Activated T-cell treated with anti-CD3 and anti-CD28 coated beads, Interleukin-2, amount 50 U/mL, for 24 hours (primary cell): ENCODE measurements around the gene PLEKHN1.
"Not testable (repeated sequence)": the region's sequence is repeated elsewhere in the genome, so short reads cannot be mapped to it uniquely, and the experiment has no call there.

ENCODE experiments used
- DNase-seq: peaks from one replicate; pipeline ENCODE4 v3.0.0-alpha.2; 2020
- H3K27ac Mint-ChIP-seq: 2 replicates; pipeline ENCODE4 v1.8.0; 2020; ENCODE audit warnings: mild to moderate bottlenecking, mixed read lengths
- H3K27me3 Mint-ChIP-seq: 2 replicates; pipeline ENCODE4 v1.8.0; 2020; ENCODE audit warnings: mixed read lengths
- H3K36me3 Mint-ChIP-seq: 2 replicates; pipeline ENCODE4 v1.8.0; 2020; ENCODE audit warnings: low read depth, mixed read lengths
- H3K4me1 Mint-ChIP-seq: 2 replicates; pipeline ENCODE4 v1.8.0; 2020; ENCODE audit warnings: low read depth, mixed read lengths
- H3K4me3 Mint-ChIP-seq: 2 replicates; pipeline ENCODE4 v1.8.0; 2020; ENCODE audit warnings: mild to moderate bottlenecking, moderate library complexity, mixed read lengths
- H3K9me3 Mint-ChIP-seq: 2 replicates; pipeline ENCODE4 v1.8.0; 2020; ENCODE audit warnings: mixed read lengths

The PLEKHN1 gene

DNA sequence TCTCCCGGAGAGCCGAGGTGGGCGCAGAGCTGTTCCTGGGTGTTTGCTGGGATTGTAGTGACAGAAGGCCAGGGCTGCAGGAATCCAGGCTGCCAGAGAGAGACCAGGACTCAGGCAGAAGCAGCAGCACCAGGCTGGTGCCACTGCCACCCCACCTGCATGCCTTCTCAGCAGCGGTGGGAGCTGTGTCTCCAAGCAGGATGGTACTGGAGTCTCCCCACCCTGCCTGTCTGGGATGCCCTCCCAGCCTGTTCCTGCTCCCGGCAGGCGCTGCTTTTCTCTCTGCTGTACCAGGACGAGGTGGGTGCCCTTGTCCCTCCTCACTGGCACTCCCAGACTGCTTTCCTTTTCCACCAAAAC is 38.1 kb downstream of the PLEKHN1 start:
- Mint-ChIP-seq H3K27me3 (peaks cover 58% of the 10 kb centered on the region), H3K4me3 (no peak overlapping the region), H3K9me3 (no peaks in the 10 kb centered on the region), H3K36me3 (no peaks in the 10 kb centered on the region), H3K4me1 (peaks cover 16% of the 10 kb centered on the region), H3K27ac (no peak overlapping the region)
- DNase-seq, result no peak

DNA sequence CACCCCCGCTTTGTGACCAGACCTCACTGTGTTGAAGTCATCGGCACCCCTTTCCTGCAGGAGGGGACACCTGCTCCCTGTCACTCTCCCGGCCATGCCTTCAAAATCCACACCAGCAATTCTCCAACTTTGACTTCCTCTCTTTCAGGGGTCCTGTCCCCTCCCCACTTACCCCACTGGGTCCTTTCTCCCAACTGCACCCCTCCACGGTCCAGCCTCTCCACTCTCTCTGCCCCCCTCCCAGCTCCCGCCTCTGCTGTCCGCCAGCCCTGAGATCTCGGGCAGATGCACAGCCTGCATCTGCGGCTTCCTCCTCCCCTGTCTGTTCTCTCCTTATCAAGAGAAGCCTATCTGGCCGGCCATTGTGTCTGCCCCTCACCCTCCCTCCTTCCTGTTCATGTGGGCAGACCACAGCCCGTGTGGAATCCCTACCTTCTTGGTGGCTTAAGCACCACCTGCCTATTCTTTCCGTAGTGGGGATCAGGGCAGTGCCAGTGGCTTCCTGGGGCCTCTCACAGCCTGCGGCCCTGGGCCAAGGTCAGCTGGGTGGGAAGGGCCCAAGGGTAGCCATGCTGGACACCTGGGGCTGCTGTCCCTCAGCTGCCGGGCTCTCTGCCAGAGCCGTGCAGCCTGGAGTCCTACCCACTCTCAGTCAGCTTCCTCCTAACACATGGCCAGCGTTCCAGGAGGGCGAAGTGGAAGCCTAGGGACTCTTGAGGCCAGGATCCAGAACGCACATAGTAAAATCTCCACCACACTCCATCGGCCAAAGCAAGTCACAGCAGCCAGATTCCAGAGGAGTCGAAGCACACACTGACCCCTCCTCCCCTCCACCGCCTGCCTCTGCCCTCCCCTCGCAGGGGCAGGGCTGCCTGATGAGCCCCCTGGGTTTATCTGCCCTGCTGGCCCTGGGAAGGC is 38.8 kb downstream of the PLEKHN1 start:
- no peak for DNase-seq
- no peak overlapping the region for H3K4me3 Mint-ChIP-seq

DNA sequence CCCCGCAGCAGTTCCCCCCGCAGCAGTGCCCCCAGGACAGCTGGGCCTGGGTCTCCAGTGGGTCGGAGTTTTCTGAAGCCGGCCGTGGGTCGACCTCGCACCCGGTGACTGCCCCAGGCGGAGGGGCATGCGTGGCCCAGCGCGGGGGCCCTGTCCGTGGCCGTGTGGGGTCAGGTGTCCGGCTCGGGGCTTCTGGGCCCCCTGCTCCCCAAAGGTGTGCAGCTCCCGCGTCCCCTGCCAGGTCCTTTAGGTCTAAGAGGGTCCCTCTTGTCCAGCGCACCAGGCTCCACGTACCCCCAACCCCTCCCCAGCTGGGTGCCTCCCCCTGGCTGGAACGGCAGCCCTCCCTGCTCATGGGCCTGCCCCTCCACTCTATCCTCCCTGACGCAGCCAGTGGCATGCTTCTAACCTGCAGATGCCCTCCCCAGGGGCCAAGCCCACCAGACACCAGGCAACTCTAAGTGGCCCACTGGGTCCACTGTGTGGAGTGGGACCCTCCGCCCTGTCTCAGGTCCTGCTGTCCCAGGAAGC is 39.6 kb downstream of the PLEKHN1 start:
- H3K36me3 Mint-ChIP-seq, result no peaks in the 10 kb centered on the region
- H3K4me1 Mint-ChIP-seq, result peaks cover 14% of the 10 kb centered on the region
- no peak overlapping the region for H3K27ac Mint-ChIP-seq
- no peak overlapping the region for H3K4me3 Mint-ChIP-seq
- DNase-seq, result no peak
- H3K9me3 Mint-ChIP-seq, result no peaks in the 10 kb centered on the region
- H3K27me3 Mint-ChIP-seq, result peaks cover 54% of the 10 kb centered on the region

More for the DNA sequence above, 38.8 kb downstream of the PLEKHN1 start:
- Mint-ChIP-seq H3K27ac (no peak overlapping the region), H3K9me3 (no peaks in the 10 kb centered on the region), H3K36me3 (no peaks in the 10 kb centered on the region), H3K27me3 (peaks cover 58% of the 10 kb centered on the region), H3K4me1 (peaks cover 16% of the 10 kb centered on the region)

DNA sequence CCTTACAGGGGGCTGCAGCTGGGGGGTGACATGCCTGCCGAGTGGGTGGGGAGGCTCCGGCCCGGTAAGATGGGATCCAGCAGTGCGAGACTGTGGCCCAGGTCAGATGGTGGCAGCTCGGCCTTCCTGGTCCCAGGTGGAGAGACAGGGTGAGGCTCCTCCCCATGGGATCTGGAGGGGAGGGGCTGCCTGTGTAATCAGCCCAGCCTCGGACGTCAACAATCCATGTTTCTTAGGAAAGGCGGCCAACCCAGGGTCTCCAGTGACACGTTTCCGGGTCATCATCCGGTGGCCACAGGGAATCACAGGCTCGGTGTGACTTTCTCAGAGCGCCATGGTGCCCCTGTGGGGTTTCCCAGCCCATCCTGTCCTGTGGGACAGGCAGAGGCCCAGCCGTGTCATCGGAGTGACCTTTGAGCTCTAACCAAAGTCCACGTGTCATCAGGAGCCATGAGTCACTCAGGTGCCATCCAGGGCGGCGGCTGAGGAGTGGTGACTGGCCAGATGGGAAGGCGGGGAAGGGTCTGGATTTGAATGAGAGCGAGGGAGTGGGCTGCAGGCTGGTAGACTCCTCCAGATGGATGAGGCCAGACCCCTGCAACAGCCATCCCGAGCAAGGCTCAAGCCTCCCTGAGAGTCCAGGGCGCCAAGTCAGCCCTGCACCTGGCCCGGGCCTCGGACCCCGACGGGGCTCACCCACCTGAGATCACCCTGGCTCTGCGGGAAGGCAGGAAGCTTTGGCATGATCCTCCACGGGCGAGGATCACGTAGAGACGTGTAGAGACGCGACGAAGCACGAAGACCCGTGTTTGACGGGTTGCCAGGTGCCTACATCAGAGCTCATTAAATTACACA is 40.2 kb downstream of the PLEKHN1 start:
- Mint-ChIP-seq H3K4me1 (peaks cover 11% of the 10 kb centered on the region), H3K9me3 (no peaks in the 10 kb centered on the region), H3K27me3 (peaks cover 49% of the 10 kb centered on the region), H3K4me3 (no peak overlapping the region), H3K27ac (no peak overlapping the region), H3K36me3 (no peaks in the 10 kb centered on the region)
- no peak for DNase-seq

DNA sequence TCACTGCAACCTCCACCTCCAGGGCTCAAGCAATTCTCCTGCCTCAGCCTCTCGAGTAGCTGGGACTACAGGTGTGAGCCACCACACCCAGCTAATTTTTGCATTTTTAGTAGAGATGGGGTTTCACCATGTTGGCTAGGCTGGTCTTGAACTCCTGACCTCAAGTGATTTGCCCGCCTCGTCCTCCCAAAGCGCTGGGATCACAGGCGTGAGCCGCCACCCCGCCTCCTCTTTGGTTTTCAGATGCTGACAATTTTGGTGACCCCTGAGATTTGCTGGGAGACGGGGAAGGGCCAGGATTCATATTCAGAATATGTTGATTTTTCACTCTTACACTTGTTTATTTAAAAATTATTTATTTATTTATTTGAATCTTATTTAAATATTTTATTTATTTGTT is 43.8 kb downstream of the PLEKHN1 start:
- not testable (repeated sequence) for H3K9me3 Mint-ChIP-seq, H3K27ac Mint-ChIP-seq, H3K36me3 Mint-ChIP-seq, H3K4me3 Mint-ChIP-seq, DNase-seq
- Mint-ChIP-seq H3K4me1 (peaks cover 30% of the 10 kb centered on the region), H3K27me3 (peaks cover 22% of the 10 kb centered on the region)

DNA sequence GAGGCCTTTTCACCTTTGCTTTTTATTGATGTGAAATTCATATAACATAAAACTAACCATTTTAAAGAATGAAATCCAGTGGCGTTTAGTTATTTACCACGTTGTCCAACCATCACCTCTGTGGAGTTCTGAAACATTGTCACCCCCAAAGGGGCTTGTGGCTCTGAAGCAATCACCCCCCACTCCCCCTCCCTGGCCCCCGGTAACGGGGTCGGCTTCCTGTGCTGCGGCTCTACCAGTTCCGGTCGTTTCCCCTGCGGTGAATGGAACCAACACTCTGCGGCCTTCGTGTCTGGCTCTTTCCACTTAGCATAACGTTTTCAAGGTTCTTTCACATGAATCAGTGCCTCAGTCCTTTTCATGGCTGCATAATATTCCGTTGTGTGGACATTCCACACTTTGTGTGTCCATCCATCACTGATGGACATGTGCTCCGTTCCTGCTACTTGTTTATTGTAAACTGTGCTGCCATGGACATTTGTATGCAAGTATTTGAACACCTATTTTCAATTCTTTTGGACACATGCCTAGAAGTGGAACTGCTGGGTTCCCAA is 45.2 kb downstream of the PLEKHN1 start:
- H3K36me3 Mint-ChIP-seq, result peaks cover 5% of the 10 kb centered on the region
- DNase-seq, result no peak
- peaks cover 12% of the 10 kb centered on the region for H3K27me3 Mint-ChIP-seq
- H3K9me3 Mint-ChIP-seq, result no peaks in the 10 kb centered on the region
- H3K27ac Mint-ChIP-seq, result no peak overlapping the region
- peaks cover 28% of the 10 kb centered on the region for H3K4me1 Mint-ChIP-seq
- no peak overlapping the region for H3K4me3 Mint-ChIP-seq

DNA sequence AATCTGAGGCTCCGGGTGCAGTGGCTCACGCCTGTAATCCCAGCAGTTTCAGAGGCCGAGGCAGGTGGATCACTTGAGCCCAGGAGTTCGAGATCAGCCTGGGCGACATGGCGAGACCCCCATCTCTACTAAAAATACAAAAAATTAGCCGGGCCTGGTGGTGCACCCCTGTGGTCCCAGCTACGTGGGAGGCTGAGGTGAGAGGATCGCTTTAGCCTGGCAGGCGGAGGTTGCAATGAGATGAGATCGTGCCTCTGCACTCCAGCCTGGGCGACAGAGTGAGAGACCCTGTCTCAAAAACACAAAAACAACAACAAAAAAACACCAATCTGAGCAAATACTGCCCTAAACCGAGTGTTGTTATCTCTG is 46.4 kb downstream of the PLEKHN1 start:
- Mint-ChIP-seq H3K27ac (peak overlapping the region; percentile 95), H3K4me1 (peaks cover 33% of the 10 kb centered on the region), H3K4me3 (peak overlapping the region; percentile 89)
- H3K27me3 Mint-ChIP-seq, H3K36me3 Mint-ChIP-seq, DNase-seq, H3K9me3 Mint-ChIP-seq: not testable (repeated sequence)

DNA sequence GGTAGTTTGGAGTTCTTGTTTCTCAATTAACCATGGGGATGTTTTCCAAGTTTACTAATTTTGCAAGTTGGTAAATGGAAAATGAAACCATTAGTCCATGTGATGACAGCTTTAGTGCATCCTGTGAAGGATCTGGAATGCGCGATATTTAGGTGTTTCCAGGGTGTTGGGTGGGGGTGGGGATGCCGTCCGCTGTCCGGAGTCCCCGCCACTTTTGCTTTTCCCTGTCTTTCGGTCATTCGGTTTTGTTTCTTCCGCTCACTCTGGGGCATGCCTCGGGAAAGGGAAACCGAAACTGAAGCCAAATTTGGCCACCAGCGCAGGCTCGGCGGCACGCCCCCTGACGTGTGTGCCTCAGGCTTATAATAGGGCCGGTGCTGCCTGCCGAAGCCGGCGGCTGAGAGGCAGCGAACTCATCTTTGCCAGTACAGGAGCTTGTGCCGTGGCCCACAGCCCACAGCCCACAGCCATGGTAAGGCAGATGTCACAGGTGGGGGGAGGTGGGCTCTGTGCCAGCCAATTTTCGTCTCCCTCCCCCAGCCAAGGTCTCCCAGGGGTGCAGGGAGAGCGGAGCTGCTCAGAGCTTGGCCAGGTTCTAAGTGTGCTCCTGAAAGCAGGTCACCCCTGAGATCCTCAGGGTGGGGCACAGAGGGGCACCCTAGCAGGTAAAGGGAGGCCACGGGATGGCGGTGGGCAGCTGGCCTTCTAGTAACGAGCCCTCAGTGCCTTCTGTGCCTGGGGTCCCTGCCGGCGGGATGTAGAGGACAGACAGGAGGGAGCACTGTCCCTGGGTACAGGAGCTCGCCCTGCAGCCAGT is 47.0 kb downstream of the PLEKHN1 start, which contains the start of gene ISG15:
ISG15 (plus strand) TSS at position 393 of the 817 bp plus-strand sequence; CDS start at position 470, 77 bp downstream.
- H3K9me3 Mint-ChIP-seq, result no peaks in the 10 kb centered on the region
- H3K4me3 Mint-ChIP-seq, result peak within 1 kb of the TSS; percentile 89
- DNase-seq, result peak; percentile 87
- peaks cover 5% of the 10 kb centered on the region for H3K36me3 Mint-ChIP-seq
- H3K27me3 Mint-ChIP-seq, result peaks cover under 1% of the 10 kb centered on the region
- H3K27ac Mint-ChIP-seq, result peak within 1 kb of the TSS; percentile 95
- peaks cover 33% of the 10 kb centered on the region for H3K4me1 Mint-ChIP-seq

DNA sequence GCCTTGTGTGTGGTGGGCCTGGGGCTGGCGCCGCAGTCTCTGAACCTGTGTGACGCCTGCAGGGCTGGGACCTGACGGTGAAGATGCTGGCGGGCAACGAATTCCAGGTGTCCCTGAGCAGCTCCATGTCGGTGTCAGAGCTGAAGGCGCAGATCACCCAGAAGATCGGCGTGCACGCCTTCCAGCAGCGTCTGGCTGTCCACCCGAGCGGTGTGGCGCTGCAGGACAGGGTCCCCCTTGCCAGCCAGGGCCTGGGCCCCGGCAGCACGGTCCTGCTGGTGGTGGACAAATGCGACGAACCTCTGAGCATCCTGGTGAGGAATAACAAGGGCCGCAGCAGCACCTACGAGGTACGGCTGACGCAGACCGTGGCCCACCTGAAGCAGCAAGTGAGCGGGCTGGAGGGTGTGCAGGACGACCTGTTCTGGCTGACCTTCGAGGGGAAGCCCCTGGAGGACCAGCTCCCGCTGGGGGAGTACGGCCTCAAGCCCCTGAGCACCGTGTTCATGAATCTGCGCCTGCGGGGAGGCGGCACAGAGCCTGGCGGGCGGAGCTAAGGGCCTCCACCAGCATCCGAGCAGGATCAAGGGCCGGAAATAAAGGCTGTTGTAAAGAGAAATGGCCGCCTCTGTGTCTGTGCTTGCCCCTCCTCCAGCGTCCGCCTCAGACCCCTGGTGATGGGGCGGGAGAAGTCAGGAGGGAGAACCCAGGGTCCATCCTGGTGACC is 47.8 kb downstream of the PLEKHN1 start:
- Mint-ChIP-seq H3K9me3 (no peaks in the 10 kb centered on the region), H3K27ac (peak overlapping the region; percentile 95), H3K4me3 (peak overlapping the region; percentile 89), H3K4me1 (peaks cover 35% of the 10 kb centered on the region), H3K36me3 (peaks cover 5% of the 10 kb centered on the region), H3K27me3 (no peaks in the 10 kb centered on the region)
- peak; percentile 59 for DNase-seq

DNA sequence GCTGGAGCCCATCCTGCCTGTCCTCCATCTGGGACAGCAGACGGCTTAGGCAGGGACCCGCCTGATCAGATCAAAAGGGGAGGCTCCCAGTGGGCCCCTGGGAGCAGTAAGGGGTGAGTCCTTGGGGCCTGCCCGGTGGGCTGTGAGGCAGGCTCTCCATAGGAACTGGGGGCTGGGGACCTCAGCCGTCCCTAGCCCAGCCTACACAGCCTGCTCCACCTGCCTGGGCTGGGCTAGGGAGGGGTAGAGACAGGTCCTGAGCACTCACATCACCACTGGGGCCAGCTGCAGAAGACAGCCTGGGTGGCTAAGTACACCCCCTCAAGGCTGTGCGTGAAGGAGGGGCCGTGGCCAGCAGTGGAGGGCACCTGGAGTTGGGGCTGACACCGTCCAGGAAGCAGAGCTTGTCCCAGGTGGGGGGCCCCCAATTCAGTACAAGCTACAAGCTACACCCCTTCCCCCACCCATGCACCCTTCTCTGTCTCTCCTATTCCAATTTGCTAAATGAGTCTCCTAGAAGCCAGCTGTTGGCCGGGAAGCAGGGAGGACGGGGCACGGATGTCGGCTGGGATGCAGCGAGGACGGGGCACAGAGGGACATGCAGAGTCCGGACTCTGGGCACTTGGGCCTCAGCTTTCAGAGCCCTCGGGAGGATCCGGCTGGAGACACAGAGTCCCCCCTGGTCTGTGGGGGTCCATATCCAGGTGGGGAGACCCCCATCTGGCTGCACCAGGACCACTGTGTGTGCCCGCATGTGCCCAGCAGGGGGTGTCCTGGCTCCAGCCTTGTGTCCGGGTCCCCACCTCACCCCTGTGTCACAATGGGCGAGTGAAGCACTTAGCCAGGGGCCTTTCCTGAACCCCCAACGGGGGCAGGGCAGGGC is 48.8 kb downstream of the PLEKHN1 start:
- peaks cover 5% of the 10 kb centered on the region for H3K36me3 Mint-ChIP-seq
- DNase-seq, result no peak
- H3K4me3 Mint-ChIP-seq, result peak overlapping the region; percentile 89

DNA sequence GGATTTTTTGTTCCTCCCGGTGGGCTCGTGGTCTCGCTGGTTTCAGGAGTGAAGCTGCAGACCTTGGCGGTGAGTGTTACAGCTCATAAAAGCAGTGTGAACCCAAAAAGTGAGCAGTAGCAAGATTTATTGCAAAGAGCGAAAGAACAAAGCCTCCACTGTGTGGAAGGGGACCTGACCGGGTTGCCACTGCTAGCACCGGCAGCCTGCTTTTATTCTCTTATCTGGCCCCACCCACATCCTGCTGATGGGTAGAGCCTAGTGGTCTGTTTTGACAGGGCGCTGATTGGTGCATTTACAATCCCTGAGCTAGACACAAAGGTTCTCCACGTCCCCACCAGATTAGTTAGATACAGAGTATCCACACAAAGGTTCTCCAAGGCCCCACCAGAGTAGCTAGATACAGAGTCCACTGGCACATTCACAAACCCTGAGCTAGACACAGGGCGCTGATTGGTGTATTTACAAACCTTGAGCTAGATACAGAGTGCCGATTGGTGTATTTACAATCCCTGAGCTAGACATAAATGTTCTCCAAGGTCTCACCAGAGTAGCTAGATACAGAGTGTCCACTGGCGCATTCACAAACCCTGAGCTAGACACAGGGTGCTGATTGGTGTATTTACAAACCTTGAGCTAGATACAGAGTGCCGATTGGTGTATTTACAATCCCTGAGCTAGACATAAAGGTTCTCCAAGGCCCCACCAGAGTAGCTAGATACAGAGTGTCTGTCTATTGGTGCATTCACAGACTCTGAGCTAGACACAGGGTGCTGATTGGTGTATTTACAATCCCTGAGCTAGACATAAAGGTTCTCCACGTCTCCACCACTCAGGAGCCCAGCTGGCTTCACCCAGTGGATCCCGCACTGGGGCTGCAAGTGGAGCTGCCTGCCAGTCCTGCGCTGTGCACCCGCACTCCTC is 51.4 kb downstream of the PLEKHN1 start:
- not testable (repeated sequence) for H3K4me3 Mint-ChIP-seq, DNase-seq, H3K36me3 Mint-ChIP-seq, H3K9me3 Mint-ChIP-seq, H3K27ac Mint-ChIP-seq, H3K27me3 Mint-ChIP-seq
- peaks cover 32% of the 10 kb centered on the region for H3K4me1 Mint-ChIP-seq

More for the DNA sequence above, 48.8 kb downstream of the PLEKHN1 start:
- Mint-ChIP-seq H3K9me3 (no peaks in the 10 kb centered on the region), H3K4me1 (peaks cover 35% of the 10 kb centered on the region), H3K27ac (peak overlapping the region; percentile 95), H3K27me3 (no peaks in the 10 kb centered on the region)

DNA sequence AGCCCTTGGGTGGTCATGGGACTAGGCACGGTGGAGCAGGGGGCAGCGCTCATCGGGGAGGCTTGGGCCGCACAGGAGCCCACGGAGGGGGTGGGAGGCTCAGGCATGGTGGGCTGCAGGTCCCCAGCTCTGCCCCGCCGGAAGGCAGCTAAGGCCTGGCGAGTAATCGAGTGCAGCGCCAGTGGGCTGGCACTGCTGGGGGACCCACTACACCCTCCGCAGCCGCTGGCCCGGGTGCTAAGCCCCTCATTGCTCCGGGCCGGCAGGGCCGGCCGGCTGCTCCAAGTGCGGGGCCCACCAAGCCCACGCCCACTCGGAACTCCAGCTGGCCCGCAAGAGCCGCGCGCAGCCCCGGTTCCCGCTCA is 52.0 kb downstream of the PLEKHN1 start:
- not testable (repeated sequence) for H3K9me3 Mint-ChIP-seq, H3K4me3 Mint-ChIP-seq, H3K27ac Mint-ChIP-seq, DNase-seq, H3K36me3 Mint-ChIP-seq
- peaks cover 25% of the 10 kb centered on the region for H3K4me1 Mint-ChIP-seq
- H3K27me3 Mint-ChIP-seq, result peaks cover 11% of the 10 kb centered on the region
